GM19023 (cell line): Measurements from ENCODE around the gene GALNT18.
"Not testable (repeated sequence)": the region's sequence is repeated elsewhere in the genome, so short reads cannot be mapped to it uniquely, and the experiment has no call there.

ENCODE experiments used
- ATAC-seq: cut with Tn5 transposase; IDR thresholded peaks from one replicate; pipeline ENCODE4 v1.9.1; 2021; ENCODE audit warnings: mild to moderate bottlenecking, moderate library complexity; ENCODE audit not compliant: unreplicated experiment

Gene GALNT18

DNA sequence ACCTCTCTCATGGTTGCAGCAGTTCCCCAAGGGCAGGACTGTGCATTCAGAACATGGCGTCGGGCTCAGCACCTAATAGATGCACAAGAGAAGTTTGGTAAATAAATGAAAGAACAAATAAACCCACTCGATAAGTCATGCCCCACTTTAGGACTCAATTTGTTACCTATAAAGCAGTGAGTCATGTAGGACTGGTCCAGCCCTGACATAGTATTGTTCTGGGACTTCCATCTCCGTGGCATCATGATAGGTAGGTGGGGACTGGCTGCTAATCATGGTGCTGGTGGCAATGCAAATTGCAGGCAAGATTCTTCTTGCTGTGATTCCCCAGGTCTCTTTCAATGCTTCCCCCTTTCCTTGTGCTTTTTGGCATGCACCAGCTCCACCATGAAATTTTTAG is 150.6 kb downstream of the GALNT18 start:
- ATAC-seq = no peak

GRCh38 chr11:11468954-11469353 is 152.9 kb downstream of the GALNT18 start:
- no peak for ATAC-seq

DNA sequence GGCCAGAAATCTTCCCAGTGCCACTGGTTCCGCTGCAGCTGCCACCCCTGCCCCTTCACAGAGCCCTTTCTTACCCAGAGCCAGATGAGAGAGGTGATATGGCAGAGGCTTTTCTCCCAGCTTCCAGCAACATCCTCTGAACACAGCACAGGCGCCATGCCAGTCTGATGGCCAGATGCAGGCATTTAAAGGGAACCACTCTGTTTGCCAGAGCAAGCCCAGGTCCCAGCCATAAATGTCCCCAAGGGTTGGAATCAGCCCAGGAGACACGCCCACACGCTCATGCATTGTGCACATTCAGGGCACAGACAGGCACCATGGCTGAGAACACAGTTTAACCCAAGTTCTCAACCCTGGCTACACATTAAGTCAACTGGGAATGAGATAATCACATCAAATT is 154.5 kb downstream of the GALNT18 start:
- no peak for ATAC-seq

GRCh38 chr11:11464555-11464954 is 157.2 kb downstream of the GALNT18 start:
- no peak for ATAC-seq

- ATAC-seq = no peak
Measured at GRCh38 chr11:11463405-11463804, 158.4 kb downstream of the GALNT18 start.

DNA sequence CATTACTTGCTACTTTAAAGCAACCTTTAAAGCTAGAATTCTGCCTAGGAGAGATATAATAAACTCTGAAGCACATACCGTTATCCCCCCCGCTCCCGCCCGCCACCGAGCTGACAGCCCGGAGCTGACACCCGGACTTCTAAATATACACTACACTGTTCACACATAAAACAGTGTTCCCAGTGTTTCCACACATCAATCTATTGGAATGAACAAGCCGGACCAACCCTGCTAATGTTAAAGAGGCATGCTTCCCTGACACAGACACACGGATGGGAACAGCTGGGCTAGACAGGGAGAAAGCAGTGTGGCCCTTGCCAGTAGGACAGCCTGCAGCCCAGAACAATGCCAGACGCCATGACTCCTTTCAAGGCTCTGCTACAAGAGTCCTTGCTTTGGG is 160.3 kb downstream of the GALNT18 start:
- ATAC-seq = no peak

DNA sequence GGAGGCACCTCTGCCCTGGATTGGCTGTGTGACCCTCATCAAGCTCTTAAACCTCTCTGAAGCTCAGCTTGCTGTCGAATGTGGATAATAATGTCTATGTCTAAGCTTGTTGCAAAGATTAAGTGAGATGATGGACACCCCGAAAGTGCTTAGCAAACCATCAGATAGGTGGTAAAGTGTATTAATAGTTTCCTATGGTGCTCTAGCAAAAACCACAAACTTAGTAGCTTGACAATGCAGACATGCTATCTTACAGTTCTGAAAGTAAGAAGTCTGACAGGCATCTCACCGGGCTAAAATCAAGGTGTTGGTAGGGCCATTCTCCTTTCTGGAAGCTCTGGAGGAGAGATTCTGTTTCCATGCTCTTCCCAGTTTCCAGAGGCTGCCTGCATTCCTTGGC is 162.2 kb downstream of the GALNT18 start:
- no peak for ATAC-seq

DNA sequence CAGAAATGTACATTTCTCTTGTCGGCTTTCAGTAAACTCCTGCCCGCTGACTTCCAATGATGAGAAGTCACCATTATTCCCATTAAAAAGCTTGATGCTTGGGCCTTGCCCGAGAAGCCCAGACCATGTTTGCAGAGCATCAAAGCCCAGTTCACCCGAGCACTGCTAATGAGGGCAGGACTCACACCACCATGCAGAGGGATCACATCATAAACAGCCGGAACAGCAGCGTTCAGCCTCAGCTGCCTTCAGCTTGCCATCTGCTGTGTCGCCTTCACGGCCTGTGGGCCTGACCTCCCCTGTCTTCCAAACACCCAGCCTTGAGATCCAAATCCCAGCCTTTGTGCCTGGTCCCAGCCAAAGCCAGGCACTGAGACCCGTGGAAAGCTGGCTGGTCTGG is 163.3 kb downstream of the GALNT18 start:
- ATAC-seq = no peak

GRCh38 chr11:11458001-11458400 is 163.8 kb downstream of the GALNT18 start:
- no peak for ATAC-seq

DNA sequence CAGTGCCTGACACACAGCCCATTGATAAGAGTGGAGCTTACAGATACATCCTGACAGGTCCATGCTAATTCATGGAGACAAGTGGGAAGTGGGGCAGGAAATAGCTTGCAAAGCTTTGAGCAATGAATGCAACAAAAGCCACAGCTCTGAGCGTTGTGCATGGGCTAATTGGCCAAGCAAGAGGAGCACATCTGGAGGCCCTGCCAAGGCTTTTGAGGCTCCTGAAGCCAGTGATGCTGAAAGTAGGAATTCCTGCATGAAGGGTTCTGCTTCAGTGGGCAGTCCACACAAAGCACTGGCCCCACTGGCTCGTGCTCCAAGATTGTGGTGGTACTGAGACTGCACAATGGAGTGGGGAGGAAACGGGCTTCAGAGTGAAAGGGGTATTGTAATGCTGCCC is 164.9 kb downstream of the GALNT18 start:
- no peak for ATAC-seq

- no peak for ATAC-seq
Measured at GRCh38 chr11:11454671-11455223, 167.1 kb downstream of the GALNT18 start.

DNA sequence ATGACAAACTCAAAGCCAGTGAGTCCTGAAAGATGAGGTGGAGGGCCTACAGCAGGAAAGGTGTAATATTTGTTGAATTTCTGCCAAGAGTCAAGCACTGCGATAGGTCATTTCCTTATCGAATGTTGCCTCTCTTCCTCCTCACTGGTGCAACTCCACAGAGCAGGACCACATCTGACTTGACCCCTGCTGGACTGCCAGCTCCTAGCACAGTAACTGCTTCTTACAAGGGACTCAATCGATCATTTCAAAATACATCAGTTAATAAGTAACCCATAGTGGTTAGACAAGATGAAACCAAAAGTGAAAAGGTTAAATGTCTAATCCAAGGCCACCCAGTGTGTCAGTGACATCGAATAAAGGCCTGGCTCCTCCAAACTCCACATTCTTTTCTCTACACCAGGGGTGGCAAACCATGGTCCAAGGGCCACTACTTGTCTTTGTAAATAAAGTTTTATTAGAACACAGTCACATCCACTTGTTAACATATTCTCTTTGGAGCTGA is 170.3 kb downstream of the GALNT18 start:
- peak; percentile 84 for ATAC-seq

DNA sequence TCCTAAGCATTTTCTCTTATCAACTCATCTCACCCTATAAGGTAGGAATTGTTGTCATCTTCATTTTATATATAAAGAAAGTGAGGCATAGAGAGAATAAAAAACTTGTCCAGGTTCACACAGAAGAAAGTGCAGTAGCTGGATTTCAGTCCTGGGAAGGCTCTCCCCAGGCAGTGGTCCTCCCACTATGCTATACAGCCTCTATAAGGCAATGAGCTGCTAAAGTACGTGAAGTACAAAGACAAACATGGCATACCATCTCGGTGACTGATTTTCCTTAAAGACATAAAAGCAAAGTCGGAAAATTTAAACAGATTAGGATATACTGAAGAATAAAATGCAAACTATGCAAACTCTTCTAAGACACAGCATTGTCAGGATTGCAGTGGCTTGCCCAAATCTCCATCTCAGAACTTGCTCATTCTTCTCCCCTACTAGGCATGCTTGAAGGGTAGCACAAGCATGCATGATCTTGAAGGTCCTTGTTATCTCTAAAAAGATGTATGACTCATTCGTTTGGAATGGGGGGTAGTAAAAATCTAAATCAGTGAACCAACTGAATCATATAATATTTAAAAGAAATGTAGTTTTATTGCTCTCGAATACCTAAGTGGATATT is 171.0 kb downstream of the GALNT18 start:
- ATAC-seq = no peak

- ATAC-seq = no peak
Measured at GRCh38 chr11:11449327-11449726, 172.5 kb downstream of the GALNT18 start.

GRCh38 chr11:11448626-11449025 is 173.2 kb downstream of the GALNT18 start:
- no peak for ATAC-seq

DNA sequence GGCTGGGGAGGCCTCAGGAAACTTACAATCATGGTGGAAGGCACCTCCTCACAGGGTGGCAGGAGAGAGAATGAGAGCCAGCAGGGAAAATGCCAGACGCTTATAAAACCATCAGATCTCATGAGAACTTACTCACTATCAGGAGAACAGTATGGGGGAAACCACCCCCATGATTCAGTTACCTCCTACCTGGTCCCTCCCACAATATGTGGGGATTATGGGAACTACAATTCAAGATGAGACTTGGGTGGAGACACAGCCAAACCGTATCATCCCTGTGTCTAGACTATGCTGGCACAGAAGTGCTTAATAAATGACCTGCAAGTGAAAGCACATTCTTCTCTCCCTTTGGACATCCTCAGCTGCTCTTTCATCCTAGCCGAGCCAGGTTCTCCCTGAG is 174.2 kb downstream of the GALNT18 start:
- ATAC-seq = not testable (repeated sequence)

GRCh38 chr11:11446967-11447366 is 174.8 kb downstream of the GALNT18 start:
- no peak for ATAC-seq

GRCh38 chr11:11446564-11446963 is 175.2 kb downstream of the GALNT18 start:
- ATAC-seq = no peak

- no peak for ATAC-seq
Measured at GRCh38 chr11:11445441-11446185, 176.2 kb downstream of the GALNT18 start.

DNA sequence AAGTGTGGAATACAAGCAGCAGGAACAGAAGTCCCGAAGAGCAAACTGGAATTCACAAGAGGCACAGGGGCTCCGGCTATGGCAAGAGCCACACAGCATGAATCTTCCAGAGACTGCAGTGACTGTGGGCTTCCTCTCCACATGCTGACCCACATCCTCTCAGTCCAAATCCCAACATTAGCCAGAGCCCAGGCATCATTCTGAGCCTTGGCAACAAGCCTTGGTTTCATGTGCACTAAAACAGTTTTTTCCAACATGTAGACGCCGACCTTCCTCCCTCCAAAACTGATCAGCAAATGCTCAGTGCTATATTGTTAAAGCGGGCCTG is 177.0 kb downstream of the GALNT18 start:
- ATAC-seq = no peak

- ATAC-seq = no peak
Measured at GRCh38 chr11:11444027-11444803, 177.6 kb downstream of the GALNT18 start.

DNA sequence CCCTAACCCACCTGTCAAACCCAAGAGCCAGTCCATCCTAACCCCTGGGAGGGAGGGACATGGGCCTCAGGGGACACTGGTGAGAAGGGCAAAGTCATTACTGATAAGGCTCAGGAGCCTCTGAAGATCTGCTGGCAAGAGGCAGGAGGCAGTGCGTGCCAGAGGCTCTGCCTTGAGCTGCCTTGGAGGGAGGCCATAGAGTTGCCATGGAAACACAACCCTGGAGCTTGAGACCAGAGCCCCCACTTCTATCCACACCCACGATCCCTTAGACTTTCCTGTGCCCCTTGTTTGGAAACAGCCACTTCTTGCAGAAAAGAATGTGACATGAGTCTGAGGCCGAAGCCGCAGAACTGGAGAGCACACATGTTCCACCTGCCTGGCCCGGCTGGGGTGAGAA is 179.0 kb downstream of the GALNT18 start:
- no peak for ATAC-seq
